ENCODE data around the gene CLTB.

GRCh38 chr5:176356179-176356566 lies 60.2 kb downstream of the CLTB start:
- TF ChIP-seq CTCF (IDR thresholded peaks at IDR 0.05 in 2 of 3, conservative IDR thresholded peaks at IDR 0.05 in 1 of 3; ENCODE audit: borderline replicate concordance in 1 of 3, insufficient read depth in 1 of 3, low read depth in 2 of 3, low read length in 2 of 3) (no peak), CBX3 (IDR thresholded peaks at IDR 0.05; ENCODE audit: low read depth) (no peak), FOSL1 (IDR thresholded peaks at IDR 0.05; ENCODE audit: low read depth) (no peak), TCF7L2 (IDR thresholded peaks at IDR 0.05; ENCODE audit: borderline replicate concordance, extremely low read depth, insufficient read depth, insufficient read length) (no peak)
